HG02588 (cell line): ENCODE results near the gene MT1X.

Experiments used
- ATAC-seq: cut with Tn5 transposase; IDR thresholded peaks from one replicate; pipeline ENCODE4 v1.9.1; 2021; ENCODE audit warnings: mild to moderate bottlenecking, moderate library complexity; ENCODE audit not compliant: unreplicated experiment

Gene MT1X

GRCh38 chr16:56681939-56682702 is at the start of gene MT1X:
Gene MT1X, plus strand, starts transcription at chr16:56682470. Its CDS starts 71 bp downstream, at chr16:56682541.
- ATAC-seq: peak; percentile 97

GRCh38 chr16:56632848-56633365 is 49.4 kb upstream of the MT1X start:
- no peak for ATAC-seq

- no peak for ATAC-seq
Observed at GRCh38 chr16:56633535-56633934, 48.7 kb upstream of the MT1X start.

- no peak for ATAC-seq
Observed at GRCh38 chr16:56634715-56635440, 47.4 kb upstream of the MT1X start.

- no peak for ATAC-seq
Observed at GRCh38 chr16:56635441-56635967, 46.8 kb upstream of the MT1X start.

GRCh38 chr16:56636616-56637413 is 45.5 kb upstream of the MT1X start:
- no peak for ATAC-seq

- no peak for ATAC-seq
Observed at GRCh38 chr16:56637814-56638750, 44.2 kb upstream of the MT1X start, which contains the start of gene MT1A. Gene MT1A, plus strand, starts transcription at chr16:56638666. Its CDS starts 73 bp downstream, at chr16:56638739.

GRCh38 chr16:56639045-56639444 is 43.2 kb upstream of the MT1X start:
- ATAC-seq: no peak

GRCh38 chr16:56640076-56640475 is 42.2 kb upstream of the MT1X start:
- ATAC-seq: no peak

- ATAC-seq: no peak
Observed at GRCh38 chr16:56641166-56641565, 41.1 kb upstream of the MT1X start.

- peak; percentile 82 for ATAC-seq
Observed at GRCh38 chr16:56643080-56643778, 39.0 kb upstream of the MT1X start.

- no peak for ATAC-seq
Observed at GRCh38 chr16:56643833-56644232, 38.4 kb upstream of the MT1X start.

GRCh38 chr16:56645311-56645710 is 37.0 kb upstream of the MT1X start:
- ATAC-seq: no peak

GRCh38 chr16:56645838-56646237 is 36.4 kb upstream of the MT1X start:
- no peak for ATAC-seq

- no peak for ATAC-seq
Observed at GRCh38 chr16:56647641-56648431, 34.4 kb upstream of the MT1X start.

GRCh38 chr16:56649271-56649670 is 33.0 kb upstream of the MT1X start:
- ATAC-seq: no peak

GRCh38 chr16:56649820-56650219 is 32.5 kb upstream of the MT1X start:
- no peak for ATAC-seq

- no peak for ATAC-seq
Observed at GRCh38 chr16:56651586-56651985, 30.7 kb upstream of the MT1X start, which contains the start of gene MT1B. Gene MT1B, plus strand, starts transcription at chr16:56651886. Its CDS starts 68 bp downstream, at chr16:56651954.
